GM18907 (cell line): Measurements from ENCODE around the gene CCDC102A.
A peak's percentile ranks its signal among the peaks of the same experiment; 100 is the strongest.

Source experiments
- ATAC-seq: cut with Tn5 transposase; IDR thresholded peaks from one replicate; pipeline ENCODE4 v1.9.1; 2021; ENCODE audit warnings: mild to moderate bottlenecking, moderate library complexity; ENCODE audit not compliant: unreplicated experiment

Gene CCDC102A

GRCh38 chr16:57480754-57481230 lies 55.6 kb downstream of the CCDC102A start:
- no peak for ATAC-seq

DNA sequence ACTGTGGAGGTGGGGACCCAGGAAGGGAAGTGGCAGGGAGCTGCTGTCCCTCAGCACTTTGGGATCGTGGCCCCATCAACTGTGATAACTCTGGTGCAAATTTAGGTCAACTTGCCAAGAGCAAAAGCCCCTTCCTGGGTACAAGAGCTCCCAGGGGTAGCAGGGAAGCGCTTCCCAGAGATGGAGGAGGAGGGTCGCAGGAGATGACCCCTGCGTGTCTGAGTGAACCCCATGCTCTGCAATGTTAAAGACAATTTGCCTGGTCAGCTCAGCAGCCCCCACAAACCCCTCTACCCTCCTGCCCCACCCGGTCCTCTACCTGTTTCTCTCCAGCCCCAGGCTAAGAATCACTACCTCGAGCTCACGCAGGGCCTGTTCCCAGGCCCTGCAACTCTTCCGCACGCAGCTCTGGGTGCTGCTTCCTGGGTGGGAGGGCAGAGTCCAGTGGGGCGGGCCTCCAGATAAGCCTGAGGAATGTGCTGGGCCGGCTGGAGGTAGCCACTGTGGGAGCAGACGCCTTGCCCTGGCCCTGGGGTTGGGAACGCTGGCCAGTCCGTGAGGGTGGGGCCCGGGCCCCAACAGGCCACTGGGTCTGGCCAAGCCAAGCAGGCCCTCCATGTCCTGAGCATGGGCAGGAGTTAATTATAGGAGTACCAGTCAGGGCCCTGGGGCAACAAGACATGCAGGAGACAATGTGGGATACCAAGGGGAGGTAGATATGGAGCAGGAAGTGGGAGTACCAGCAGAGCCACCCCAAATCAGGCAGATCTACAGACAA lies 56.2 kb downstream of the CCDC102A start:
- no peak for ATAC-seq

- no peak for ATAC-seq
These were observed 57.0 kb downstream of the CCDC102A start for GRCh38 chr16:57479205-57479975.

- no peak for ATAC-seq
These were observed 57.8 kb downstream of the CCDC102A start for GRCh38 chr16:57478396-57479204.

DNA sequence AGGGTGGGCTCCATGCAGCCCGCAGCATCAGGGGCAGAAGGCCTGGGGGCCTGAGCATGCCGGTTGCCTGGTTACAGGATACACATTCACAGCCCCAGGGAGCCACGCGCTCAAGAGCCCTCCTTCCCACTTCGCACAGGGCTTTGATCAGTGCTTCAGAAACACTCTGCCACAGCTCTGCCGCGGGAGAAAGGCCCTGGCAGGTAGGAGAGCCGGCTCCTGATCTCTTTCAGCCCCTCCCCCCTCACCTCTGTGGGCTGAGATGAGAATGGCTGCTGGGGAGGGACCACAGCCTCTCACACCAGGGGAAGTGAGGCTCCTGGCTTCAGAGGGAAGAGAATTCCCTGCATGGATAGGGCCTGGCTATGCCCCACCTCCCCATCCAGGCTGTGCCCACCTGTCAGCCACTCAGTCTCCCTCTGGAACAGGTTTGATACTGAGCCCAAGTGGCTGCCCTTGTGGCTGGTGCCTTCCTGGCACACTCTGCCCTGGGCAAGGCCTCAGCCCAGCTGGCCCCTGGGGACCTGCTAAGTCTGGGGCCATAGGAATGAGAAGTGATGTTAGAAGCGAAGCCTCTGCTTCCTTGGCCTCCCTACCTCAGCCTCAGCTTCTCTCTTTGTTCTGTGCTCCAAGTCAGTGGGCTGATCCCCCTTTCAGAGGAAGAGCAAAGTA lies 58.7 kb downstream of the CCDC102A start:
- ATAC-seq = no peak

DNA sequence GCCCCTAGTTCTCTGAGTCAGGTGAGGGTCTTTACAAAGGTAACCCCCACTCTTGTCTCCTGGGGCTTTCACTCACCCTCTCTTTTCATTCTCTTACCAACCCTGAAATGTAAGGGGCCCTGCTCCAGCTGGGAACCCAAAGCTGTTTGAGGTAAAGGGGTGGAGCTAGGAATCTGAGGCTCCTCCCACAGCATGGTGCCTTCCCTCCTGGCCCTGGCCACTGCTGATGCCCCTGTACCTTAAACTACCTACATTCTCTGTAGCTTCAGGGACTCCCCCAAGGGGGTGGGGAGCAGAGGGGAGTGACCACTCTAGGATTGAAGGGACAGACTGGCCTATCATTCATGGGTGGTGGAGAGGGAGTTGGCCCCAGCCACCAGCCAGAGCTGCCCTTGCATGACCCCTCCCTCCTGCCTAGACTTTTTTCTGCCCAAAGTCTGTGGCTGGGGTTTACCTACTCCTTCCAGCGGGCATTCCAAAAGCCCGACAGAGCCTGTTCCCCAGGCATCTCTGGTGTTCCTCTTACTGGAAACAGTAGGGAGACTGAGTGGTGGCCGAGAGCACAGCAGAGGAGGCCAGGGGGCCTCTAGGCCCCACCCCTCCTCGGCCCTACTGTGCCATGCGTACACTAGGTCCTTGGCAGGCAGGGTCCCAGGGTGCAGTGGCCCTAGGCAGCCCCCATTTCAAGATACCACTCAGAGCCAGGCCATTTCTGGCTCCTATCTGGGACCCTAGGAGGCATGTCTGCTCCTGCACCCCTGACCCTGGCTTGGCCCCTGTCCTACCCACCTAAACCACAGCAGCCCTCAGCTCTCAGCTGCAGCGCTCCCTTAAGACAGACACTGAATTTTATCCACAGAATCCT lies 59.6 kb downstream of the CCDC102A start:
- ATAC-seq = no peak

- peak; percentile 91 for ATAC-seq
These were observed 60.5 kb downstream of the CCDC102A start for GRCh38 chr16:57475711-57476339.

- ATAC-seq = no peak
These were observed 61.4 kb downstream of the CCDC102A start for GRCh38 chr16:57474671-57475661.

- no peak for ATAC-seq
These were observed 62.5 kb downstream of the CCDC102A start for GRCh38 chr16:57473906-57474305.

- ATAC-seq = no peak
These were observed 63.1 kb downstream of the CCDC102A start for GRCh38 chr16:57473176-57473840.

DNA sequence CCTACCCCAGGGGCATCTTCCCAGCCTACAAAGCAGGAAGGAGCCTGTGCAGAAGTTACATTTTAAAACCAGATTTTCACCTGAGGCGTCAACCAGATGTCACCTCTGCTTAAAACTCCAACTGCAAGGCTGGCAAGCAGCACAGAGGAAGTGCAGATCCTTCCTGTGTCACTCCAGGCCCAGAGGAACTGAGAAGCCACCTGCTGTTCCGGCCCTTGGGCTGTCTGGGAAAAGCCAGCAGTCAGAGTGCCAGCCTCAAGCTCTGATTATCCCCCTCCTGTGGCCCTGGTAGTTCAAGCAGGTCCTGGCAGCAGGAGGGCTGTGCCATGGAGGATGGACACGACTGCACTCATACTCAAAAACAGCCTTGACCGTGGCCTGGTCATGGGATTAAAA lies 63.7 kb downstream of the CCDC102A start:
- no peak for ATAC-seq

GRCh38 chr16:57471852-57472664 lies 64.3 kb downstream of the CCDC102A start:
- no peak for ATAC-seq

GRCh38 chr16:57471209-57471608 lies 65.2 kb downstream of the CCDC102A start:
- ATAC-seq = no peak

DNA sequence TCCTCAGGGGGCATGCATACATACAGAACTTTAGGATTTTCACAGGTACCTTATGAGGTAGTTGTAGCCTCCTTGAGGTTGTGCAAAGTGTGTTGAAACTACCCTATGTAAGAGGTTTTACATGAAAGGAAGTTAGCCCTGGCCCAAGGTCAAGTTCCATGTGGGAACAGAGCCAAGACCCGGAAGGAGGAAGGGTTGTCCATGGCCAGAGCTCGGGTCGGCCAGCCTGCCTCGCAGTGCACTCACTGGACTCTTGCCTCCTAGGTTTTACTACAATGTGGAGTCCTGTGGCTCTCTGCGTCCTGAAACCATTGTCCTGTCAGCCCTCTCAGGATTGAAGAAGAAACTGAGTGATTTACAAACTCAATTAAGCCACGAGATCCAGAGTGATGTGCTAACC lies 65.7 kb downstream of the CCDC102A start:
- no peak for ATAC-seq

DNA sequence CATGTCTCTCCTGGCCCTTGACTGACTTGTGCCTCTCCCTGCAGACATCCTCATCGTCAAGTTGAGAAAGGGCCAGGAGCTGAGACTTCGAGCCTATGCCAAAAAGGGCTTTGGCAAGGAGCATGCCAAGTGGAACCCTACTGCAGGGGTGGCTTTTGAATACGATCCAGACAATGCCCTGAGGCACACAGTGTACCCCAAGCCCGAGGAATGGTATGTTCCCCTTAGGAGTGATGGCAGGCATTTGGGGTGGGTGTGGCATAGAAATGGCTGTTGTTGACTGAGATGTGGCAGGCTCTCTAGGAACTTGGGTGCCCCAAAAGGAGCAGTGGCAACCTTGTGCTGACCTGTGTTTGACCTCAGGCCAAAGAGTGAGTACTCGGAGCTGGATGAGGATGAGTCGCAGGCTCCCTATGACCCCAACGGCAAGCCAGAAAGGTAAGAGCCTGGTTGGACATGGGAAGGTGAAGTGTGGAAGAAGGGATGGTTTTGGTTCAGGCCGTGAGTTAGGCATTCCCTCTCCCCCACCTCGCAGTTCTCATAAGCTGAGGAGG lies 66.4 kb downstream of the CCDC102A start:
- no peak for ATAC-seq

- ATAC-seq = no peak
These were observed 67.3 kb downstream of the CCDC102A start for GRCh38 chr16:57469046-57469445.
